Measurements from ENCODE around the gene COX20. TPM values are rescaled to one million over a fixed set of nuclear protein-coding genes. Genes with fewer than 3 reads are reported as not detected.
"Not testable (repeated sequence)": the region's sequence is repeated elsewhere in the genome, so short reads cannot be mapped to it uniquely, and the experiment has no call there.

COX20 gene
- total RNA-seq, 2 donors from 2014 or later: 26.1 to 31.5 TPM

- Histone ChIP-seq H3K9ac (ENCODE audit: low read depth in 2 of 2, low read length in 2 of 2) (no peak overlapping the region), H3K27ac (no peak overlapping the region), H3K27me3 (no peaks in the 10 kb centered on the region), H3K36me3 (no peaks in the 10 kb centered on the region), H3K4me1 (no peaks in the 10 kb centered on the region), H3K4me3 (no peak overlapping the region), H3K9me3 (no peaks in the 10 kb centered on the region)
- intact Hi-C loops (cut with DNase I): no loop called here
- no peak for DNase-seq
- TF ChIP-seq CTCF (IDR thresholded peaks at IDR 0.05): no peak
Observed at GRCh38 chr1:244792188-244792850, 43.1 kb upstream of the COX20 start.

- Histone ChIP-seq H3K4me1 (no peaks in the 10 kb centered on the region), H3K9me3 (no peaks in the 10 kb centered on the region), H3K36me3 (no peaks in the 10 kb centered on the region), H3K27ac (no peak overlapping the region), H3K27me3 (no peaks in the 10 kb centered on the region), H3K4me3 (no peak overlapping the region), H3K9ac (ENCODE audit: low read depth in 2 of 2, low read length in 2 of 2) (no peak overlapping the region)
- DNase-seq: no peak
- intact Hi-C loops (cut with DNase I): no loop called here
- TF ChIP-seq CTCF (IDR thresholded peaks at IDR 0.05): no peak
Observed at GRCh38 chr1:244794071-244794470, 41.4 kb upstream of the COX20 start.

GRCh38 chr1:244794516-244794915 is 40.9 kb upstream of the COX20 start:
- intact Hi-C loops (cut with DNase I); H3K27me3 ChIP-seq; H3K4me3 ChIP-seq; H3K4me1 ChIP-seq; H3K9me3 ChIP-seq; H3K36me3 ChIP-seq; DNase-seq; H3K9ac ChIP-seq (ENCODE audit: low read depth in 2 of 2, low read length in 2 of 2); H3K27ac ChIP-seq: not testable (repeated sequence)

GRCh38 chr1:244796719-244797406 is 38.6 kb upstream of the COX20 start:
- H3K9me3 ChIP-seq: no peaks in the 10 kb centered on the region
- DNase-seq: peak; percentile 73
- H3K27me3 ChIP-seq: no peaks in the 10 kb centered on the region
- H3K27ac ChIP-seq: no peak overlapping the region
- no peak overlapping the region for H3K4me3 ChIP-seq
- no peak overlapping the region for H3K9ac ChIP-seq (ENCODE audit: low read depth in 2 of 2, low read length in 2 of 2)
- intact Hi-C loops (cut with DNase I): loop anchor here (2.0 kb wide), 1 partner anchor 194 kb away; no protein-coding TSS in a partner anchor
- no peaks in the 10 kb centered on the region for H3K4me1 ChIP-seq
- H3K36me3 ChIP-seq: no peaks in the 10 kb centered on the region
- peak; percentile 85 for TF ChIP-seq CTCF (IDR thresholded peaks at IDR 0.05)

- H3K27ac ChIP-seq: no peak overlapping the region
- H3K27me3 ChIP-seq: no peaks in the 10 kb centered on the region
- no peak overlapping the region for H3K4me3 ChIP-seq
- H3K9me3 ChIP-seq: no peaks in the 10 kb centered on the region
- TF ChIP-seq CTCF (IDR thresholded peaks at IDR 0.05): no peak
- no peak for DNase-seq
- H3K4me1 ChIP-seq: no peaks in the 10 kb centered on the region
- no peak overlapping the region for H3K9ac ChIP-seq (ENCODE audit: low read depth in 2 of 2, low read length in 2 of 2)
- no peaks in the 10 kb centered on the region for H3K36me3 ChIP-seq
- intact Hi-C loops (cut with DNase I): loop anchor here (2.0 kb wide), 1 partner anchor 242 kb away; no protein-coding TSS in a partner anchor
Observed at GRCh38 chr1:244800821-244801220, 34.6 kb upstream of the COX20 start.

- H3K4me3 ChIP-seq: no peak overlapping the region
- H3K27ac ChIP-seq: no peak overlapping the region
- no peaks in the 10 kb centered on the region for H3K27me3 ChIP-seq
- TF ChIP-seq CTCF (IDR thresholded peaks at IDR 0.05): peak; percentile 34
- H3K9ac ChIP-seq (ENCODE audit: low read depth in 2 of 2, low read length in 2 of 2): no peak overlapping the region
- DNase-seq: no peak
- intact Hi-C loops (cut with DNase I): loop anchor here (2.0 kb wide), 1 partner anchor 242 kb away; no protein-coding TSS in a partner anchor
- no peaks in the 10 kb centered on the region for H3K9me3 ChIP-seq
- no peaks in the 10 kb centered on the region for H3K4me1 ChIP-seq
- no peaks in the 10 kb centered on the region for H3K36me3 ChIP-seq
Observed at GRCh38 chr1:244801246-244801645, 34.2 kb upstream of the COX20 start.
